Body of pancreas (tissue), 4 donors: ENCODE results near the gene FZD1. TPM values are rescaled to one million over a fixed set of nuclear protein-coding genes. Genes with fewer than 3 reads are reported as not detected.
A peak's percentile ranks its signal among the peaks of the same experiment; 100 is the strongest.

Experiments used
- ATAC-seq: fragments of 150-250 bp; one replicate; pipeline ENCODE4 v1.9.1; 2016
- DNase-seq, 4 donors: peaks; one replicate each; pipeline ENCODE4 v3.0.0-alpha.2; 2019
- H3K27ac ChIP-seq, 4 donors: fragments of 200-600 bp; sonication (generic); 1 replicate in 3 of 4; 2 replicates in 1 of 4; pipeline versions ENCODE4 v1.5.1 to v1.6.1; 2016 to 2019; ENCODE audit warnings: mild to moderate bottlenecking in 1 of 4, mixed read lengths in 1 of 4, moderate library complexity in 1 of 4
- H3K27me3 ChIP-seq, 2 donors: fragments of 200-600 bp; sonication (generic); one replicate each; pipeline ENCODE4 v1.6.0; 2016; ENCODE audit warnings: mild to moderate bottlenecking in 1 of 2
- H3K36me3 ChIP-seq, 2 donors: fragments of 200-600 bp; sonication (generic); replicated peaks in 1 of 2; 2 replicates each; pipeline ENCODE4 v1.5.1; 2016; ENCODE audit warnings: low read depth in 2 of 2; ENCODE audit not compliant: insufficient read depth in 1 of 2
- H3K4me1 ChIP-seq: fragments of 200-600 bp; sonication (generic); one replicate; pipeline ENCODE4 v1.6.0; 2016
- H3K4me3 ChIP-seq, 2 donors: fragments of 200-600 bp; sonication (generic); 1 replicate in 1 of 2; 2 replicates in 1 of 2; pipeline ENCODE4 v1.5.1; 2016 to 2019
- H3K9me3 ChIP-seq, 3 donors: fragments of 200-600 bp; sonication (generic); 1 replicate in 2 of 3; 2 replicates in 1 of 3; pipeline ENCODE4 v1.5.1; 2016
- CTCF ChIP-seq, 7 experiments: fragments of 450-650 bp in 4 of 7; fragments of 200-600 bp in 3 of 7; sonication (generic) in 3 of 7; IDR thresholded peaks; one replicate each; pipeline ENCODE4 v1.5.1; 2016 to 2019; ENCODE audit warnings: antibody characterized with exemption in 7 of 7
- POLR2A ChIP-seq, 3 donors: fragments of 450-650 bp; IDR thresholded peaks; one replicate each; pipeline ENCODE4 v1.6.1; 2016; ENCODE audit warnings: antibody characterized with exemption in 3 of 3, mild to moderate bottlenecking in 2 of 3
- WGBS, 2 donors: methylation state at CpG; one replicate each; pipeline ENCODE4 v1.1.5; 2017; 5-methylcytosine and 5-hydroxymethylcytosine counted together
- intact Hi-C: fragments of 100-400 bp; cut with DNase I; formaldehyde crosslinking; loops from one replicate; pipeline ENCODE4 v1.15.1; 2023
- total RNA-seq, 2 donors: library from RNA; depleted of rRNA; stranded (reverse); fragments of >200 nt; gene quantifications; one replicate each; pipeline ENCODE4 v1.1.0, GENCODE V29; 2016

Gene FZD1
- total RNA-seq, 2 donors from 2014 or later, result 6.3 to 10.1 TPM

DNA sequence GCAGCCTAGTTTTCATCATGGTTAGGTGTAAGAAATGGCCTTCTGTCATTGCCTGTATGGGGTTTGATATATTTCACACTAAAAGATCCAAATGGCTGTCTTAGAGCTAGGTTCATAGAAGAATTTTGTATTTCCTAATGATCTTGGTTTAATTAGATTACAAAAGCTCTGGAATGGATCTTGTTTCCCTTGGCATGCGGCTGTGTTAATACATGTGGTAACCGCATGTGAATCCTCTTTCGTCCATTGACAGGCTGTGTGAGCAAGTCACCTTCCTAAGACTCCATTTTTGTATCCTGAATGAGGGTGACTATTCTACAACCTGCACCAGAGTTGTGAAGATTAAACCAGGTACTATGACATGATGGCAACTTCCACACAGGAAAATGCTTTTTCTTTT is 12.4 kb upstream of the FZD1 start:
- H3K4me3 ChIP-seq, result no peak overlapping the region
- no peak overlapping the region for H3K27ac ChIP-seq
- no peaks in the 10 kb centered on the region for H3K27me3 ChIP-seq
- DNase-seq (no peak), ATAC-seq (no peak)
- no peaks in the 10 kb centered on the region for H3K36me3 ChIP-seq
- H3K4me1 ChIP-seq, result no peaks in the 10 kb centered on the region
- intact Hi-C loops, result no loop called here
- TF ChIP-seq CTCF (IDR thresholded peaks at IDR 0.05), result no peak
- no peak for TF ChIP-seq POLR2A (IDR thresholded peaks at IDR 0.05)
- H3K9me3 ChIP-seq, result no peaks in the 10 kb centered on the region
- WGBS, 2 donors, result 91 to 94% methylated on average over 3 of the region's 3 CpGs

GRCh38 chr7:91263384-91264045 is 718 bp upstream of the FZD1 start:
- Histone ChIP-seq H3K27me3 (no peaks in the 10 kb centered on the region), H3K27ac (peak overlapping the region; percentile 74 to 98 (median 95)), H3K36me3 (no peaks in the 10 kb centered on the region), H3K9me3 (no peaks in the 10 kb centered on the region), H3K4me1 (peaks cover 29% of the 10 kb centered on the region), H3K4me3 (peak overlapping the region; percentile 7 to 32)
- ATAC-seq, result peak; percentile 14
- TF ChIP-seq CTCF (IDR thresholded peaks at IDR 0.05) (peak in 1 of 7 experiments; percentile 4), POLR2A (IDR thresholded peaks at IDR 0.05) (no peak)
- peak; percentile 44 to 61 (median 49) for DNase-seq
- intact Hi-C loops, result no loop called here
- WGBS, 2 donors, result 1% methylated on average over 32 of the region's 32 CpGs

DNA sequence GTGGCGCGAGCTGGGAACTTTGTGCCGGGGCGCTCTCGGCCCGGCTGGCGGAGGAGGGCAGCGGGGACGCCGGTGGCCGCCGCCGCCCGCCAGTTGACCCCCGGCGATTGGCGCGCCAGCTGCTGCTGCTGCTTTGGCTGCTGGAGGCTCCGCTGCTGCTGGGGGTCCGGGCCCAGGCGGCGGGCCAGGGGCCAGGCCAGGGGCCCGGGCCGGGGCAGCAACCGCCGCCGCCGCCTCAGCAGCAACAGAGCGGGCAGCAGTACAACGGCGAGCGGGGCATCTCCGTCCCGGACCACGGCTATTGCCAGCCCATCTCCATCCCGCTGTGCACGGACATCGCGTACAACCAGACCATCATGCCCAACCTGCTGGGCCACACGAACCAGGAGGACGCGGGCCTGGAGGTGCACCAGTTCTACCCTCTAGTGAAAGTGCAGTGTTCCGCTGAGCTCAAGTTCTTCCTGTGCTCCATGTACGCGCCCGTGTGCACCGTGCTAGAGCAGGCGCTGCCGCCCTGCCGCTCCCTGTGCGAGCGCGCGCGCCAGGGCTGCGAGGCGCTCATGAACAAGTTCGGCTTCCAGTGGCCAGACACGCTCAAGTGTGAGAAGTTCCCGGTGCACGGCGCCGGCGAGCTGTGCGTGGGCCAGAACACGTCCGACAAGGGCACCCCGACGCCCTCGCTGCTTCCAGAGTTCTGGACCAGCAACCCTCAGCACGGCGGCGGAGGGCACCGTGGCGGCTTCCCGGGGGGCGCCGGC is 870 bp downstream of the FZD1 start:
- H3K36me3 ChIP-seq, result no peaks in the 10 kb centered on the region
- peaks cover 29% of the 10 kb centered on the region for H3K4me1 ChIP-seq
- DNase-seq (peak; percentile 55 to 67 (median 64)), ATAC-seq (peak; percentile 36)
- peak in 1 of 7 experiments; percentile 3 for TF ChIP-seq CTCF (IDR thresholded peaks at IDR 0.05)
- TF ChIP-seq POLR2A (IDR thresholded peaks at IDR 0.05), result peak in 1 of 3 donors; percentile 37
- no peaks in the 10 kb centered on the region for H3K9me3 ChIP-seq
- peak overlapping the region; percentile 80 to 96 for H3K4me3 ChIP-seq
- intact Hi-C loops, result no loop called here
- peak overlapping the region; percentile 78 to 98 (median 95) for H3K27ac ChIP-seq
- 1% methylated on average over 17 to 78 of the region's 78 CpGs for WGBS, 2 donors
- H3K27me3 ChIP-seq, result no peaks in the 10 kb centered on the region

DNA sequence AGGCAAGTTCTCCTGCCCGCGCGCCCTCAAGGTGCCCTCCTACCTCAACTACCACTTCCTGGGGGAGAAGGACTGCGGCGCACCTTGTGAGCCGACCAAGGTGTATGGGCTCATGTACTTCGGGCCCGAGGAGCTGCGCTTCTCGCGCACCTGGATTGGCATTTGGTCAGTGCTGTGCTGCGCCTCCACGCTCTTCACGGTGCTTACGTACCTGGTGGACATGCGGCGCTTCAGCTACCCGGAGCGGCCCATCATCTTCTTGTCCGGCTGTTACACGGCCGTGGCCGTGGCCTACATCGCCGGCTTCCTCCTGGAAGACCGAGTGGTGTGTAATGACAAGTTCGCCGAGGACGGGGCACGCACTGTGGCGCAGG is 1.4 kb downstream of the FZD1 start:
- peaks cover 29% of the 10 kb centered on the region for H3K4me1 ChIP-seq
- H3K27me3 ChIP-seq, result no peaks in the 10 kb centered on the region
- no peaks in the 10 kb centered on the region for H3K36me3 ChIP-seq
- H3K4me3 ChIP-seq, result peak overlapping the region; percentile 80 to 96
- intact Hi-C loops, result no loop called here
- peak in 3 of 4 donors; percentile 32 to 45 (median 41) for DNase-seq
- no peak for TF ChIP-seq CTCF (IDR thresholded peaks at IDR 0.05)
- TF ChIP-seq POLR2A (IDR thresholded peaks at IDR 0.05), result no peak
- WGBS, 2 donors, result 0 to 19% methylated on average over 3 to 31 of the region's 31 CpGs
- ATAC-seq, result no peak
- H3K9me3 ChIP-seq, result no peaks in the 10 kb centered on the region
- peak overlapping the region; percentile 78 to 98 (median 95) for H3K27ac ChIP-seq
